SU-DHL-6 (cell line): ENCODE measurements around the gene KCNAB3.

Source experiments
- H2AFZ ChIP-seq: fragments of 200-600 bp; sonication (generic); 2 replicates; pipeline ENCODE4 v1.6.1; 2014; ENCODE audit warnings: low read depth, mild to moderate bottlenecking, moderate library complexity, mixed read lengths, antibody characterized with exemption, low read length; ENCODE audit not compliant: severe bottlenecking
- H3F3A ChIP-seq: fragments of 200-600 bp; shearing (Covaris generic); 2 replicates; pipeline ENCODE4 v1.6.0; 2016; ENCODE audit warnings: antibody characterized with exemption, mild to moderate bottlenecking; ENCODE audit not compliant: insufficient read depth
- H3K27ac ChIP-seq: fragments of 200-600 bp; sonication (generic); 2 replicates; pipeline ENCODE4 v1.5.1; 2016; ENCODE audit warnings: low read depth, mild to moderate bottlenecking, low read length, moderate library complexity, mixed read lengths
- H3K27me3 ChIP-seq: fragments of 200-600 bp; sonication (generic), shearing (Covaris generic); 2 replicates; pipeline ENCODE4 v1.6.0; 2014; ENCODE audit warnings: mild to moderate bottlenecking, low read length
- H3K36me3 ChIP-seq: fragments of 200-600 bp; sonication (generic); 2 replicates; pipeline ENCODE4 v1.6.1; 2014; ENCODE audit warnings: mild to moderate bottlenecking, low read length, mixed read lengths
- H3K4me2 ChIP-seq: fragments of 300-600, 200-600 bp; shearing (Covaris generic), sonication (generic); 2 replicates; pipeline ENCODE4 v1.6.0; 2014; ENCODE audit warnings: low read length, low read depth, mild to moderate bottlenecking; ENCODE audit not compliant: poor library complexity, severe bottlenecking
- H3K4me3 ChIP-seq: fragments of 200-600 bp; sonication (generic); 2 replicates; pipeline ENCODE4 v1.5.1; 2014; ENCODE audit warnings: antibody characterized with exemption, low read length, mild to moderate bottlenecking, mixed read lengths; ENCODE audit not compliant: insufficient read depth, poor library complexity, severe bottlenecking
- H3K79me2 ChIP-seq: fragments of 200-600 bp; sonication (generic); 2 replicates; pipeline ENCODE4 v1.6.1; 2014; ENCODE audit warnings: mild to moderate bottlenecking, low read length, moderate library complexity; ENCODE audit not compliant: insufficient read depth
- H3K9ac ChIP-seq: fragments of 200-600 bp; sonication (generic); 2 replicates; pipeline ENCODE4 v1.7.0; 2014; ENCODE audit warnings: mild to moderate bottlenecking, low read length
- H3K9me2 ChIP-seq: fragments of 200-600 bp; sonication (generic); replicated peaks from 2 replicates; pipeline ENCODE4 v1.6.1; 2014; ENCODE audit warnings: low read length; ENCODE audit not compliant: insufficient read depth
- H3K9me3 ChIP-seq: fragments of 200-600 bp; sonication (generic); 2 replicates; pipeline ENCODE4 v1.6.1; 2014; ENCODE audit warnings: low read length, mixed read lengths; ENCODE audit not compliant: insufficient read depth
- H4K20me1 ChIP-seq: fragments of 200-600 bp; sonication (generic); 2 replicates; pipeline ENCODE4 v1.6.1; 2014; ENCODE audit warnings: low read depth, mild to moderate bottlenecking, antibody characterized with exemption, low read length, moderate library complexity, mixed read lengths
- CTCF ChIP-seq: fragments of 200-600 bp; sonication (generic); IDR thresholded peaks from one replicate; pipeline ENCODE4 v1.5.1; 2017; ENCODE audit warnings: antibody characterized with exemption, mild to moderate bottlenecking, low read length, moderate library complexity; ENCODE audit not compliant: insufficient read depth, poor library complexity, severe bottlenecking
- EZH2phosphoT487 ChIP-seq: fragments of 200-600 bp; sonication (generic), shearing (Covaris generic); conservative IDR thresholded peaks from 2 replicates; pipeline ENCODE4 v1.6.1; 2018; ENCODE audit warnings: mild to moderate bottlenecking, antibody characterized with exemption, low read length, moderate library complexity, mixed read lengths

Gene KCNAB3

GRCh38 chr17:7929158-7930023 lies at the start of gene KCNAB3:
TSS of gene KCNAB3 (minus strand) at chr17:7929856. CDS start at chr17:7929435, 421 bp downstream.
- Histone ChIP-seq H3K79me2 (peaks cover 31% of the 10 kb centered on the region), H3K4me3 (peak within 1 kb of the TSS; percentile 9), H3K4me2 (peak within 1 kb of the TSS; percentile 68), H3K9me3 (no peaks in the 10 kb centered on the region), H3K36me3 (no peaks in the 10 kb centered on the region), H3K9ac (peak within 1 kb of the TSS; percentile 89; the same call in 1 of the 2 replicates), H3K9me2 (no peaks in the 10 kb centered on the region), H4K20me1 (0 out of 2 replicates have a peak, but pooled peaks cover 3% of the 10 kb centered on the region), H3K27me3 (no peaks in the 10 kb centered on the region), H3K27ac (no peak within 1 kb of the TSS), H3F3A (no peaks in the 10 kb centered on the region), H2AFZ (no peak within 1 kb of the TSS)
- no peak for TF ChIP-seq EZH2phosphoT487
- no peak for TF ChIP-seq CTCF

DNA sequence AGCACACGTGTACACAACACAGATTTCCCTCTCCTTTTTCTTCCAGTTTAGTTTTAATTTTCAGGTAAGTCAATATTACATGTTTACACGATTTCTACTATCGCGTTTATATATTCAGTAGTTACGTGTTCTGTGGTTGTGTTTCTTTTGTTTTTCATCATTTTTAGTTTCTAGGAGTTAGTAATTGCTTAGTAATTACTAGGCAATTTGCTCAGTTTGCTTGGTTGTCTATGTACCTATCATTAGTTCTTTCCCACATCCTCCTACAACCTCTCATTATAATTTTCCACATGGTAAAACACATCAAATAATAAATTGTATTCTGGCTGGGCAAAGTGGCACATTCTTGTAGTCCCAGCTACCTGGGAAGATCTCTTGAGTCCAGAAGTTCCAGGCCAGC lies 48.1 kb upstream of the KCNAB3 start:
- no peaks in the 10 kb centered on the region for H3K79me2 ChIP-seq
- no peak overlapping the region for H3K9ac ChIP-seq
- TF ChIP-seq EZH2phosphoT487 (no peak), CTCF (no peak)
- H3K36me3 ChIP-seq: no peaks in the 10 kb centered on the region
- no peaks in the 10 kb centered on the region for H3K27me3 ChIP-seq
- H3K27ac ChIP-seq: no peak overlapping the region
- no peaks in the 10 kb centered on the region for H3F3A ChIP-seq
- peaks cover 11% of the 10 kb centered on the region for H3K9me3 ChIP-seq
- H3K9me2 ChIP-seq: no peaks in the 10 kb centered on the region
- H2AFZ ChIP-seq: no peak overlapping the region
- no peak overlapping the region for H3K4me3 ChIP-seq
- no peak overlapping the region for H3K4me2 ChIP-seq
- H4K20me1 ChIP-seq: no peaks in the 10 kb centered on the region

- Histone ChIP-seq H3K4me3 (no peak overlapping the region), H2AFZ (no peak overlapping the region), H3K9ac (no peak overlapping the region), H3K4me2 (no peak overlapping the region), H3K9me2 (no peaks in the 10 kb centered on the region), H4K20me1 (no peaks in the 10 kb centered on the region), H3K27ac (no peak overlapping the region), H3K9me3 (peaks cover 11% of the 10 kb centered on the region), H3F3A (no peaks in the 10 kb centered on the region), H3K79me2 (no peaks in the 10 kb centered on the region), H3K36me3 (no peaks in the 10 kb centered on the region), H3K27me3 (no peaks in the 10 kb centered on the region)
- TF ChIP-seq EZH2phosphoT487 (no peak), CTCF (no peak)
These were observed 47.4 kb upstream of the KCNAB3 start for GRCh38 chr17:7977039-7977438.
